GM12874 (cell line): ENCODE data around the gene TFB1M.

Experiments
- CTCF ChIP-seq: IDR thresholded peaks from 2 replicates; pipeline ENCODE4 v1.5.1; 2011; ENCODE audit warnings: low read depth, mild to moderate bottlenecking, control low read depth, low read length, moderate library complexity; ENCODE audit not compliant: insufficient read depth

TFB1M gene

GRCh38 chr6:155223646-155224451 is 90.4 kb downstream of the TFB1M start:
- no peak for TF ChIP-seq CTCF

- TF ChIP-seq CTCF, result no peak
These were observed 91.8 kb downstream of the TFB1M start for GRCh38 chr6:155222506-155222905.

GRCh38 chr6:155221086-155221485 is 93.2 kb downstream of the TFB1M start:
- TF ChIP-seq CTCF, result no peak

- no peak for TF ChIP-seq CTCF
These were observed 94.4 kb downstream of the TFB1M start for GRCh38 chr6:155219858-155220301.

- TF ChIP-seq CTCF, result no peak
These were observed 95.0 kb downstream of the TFB1M start for GRCh38 chr6:155219299-155219698.

- TF ChIP-seq CTCF, result no peak
These were observed 97.8 kb downstream of the TFB1M start for GRCh38 chr6:155216312-155217046.

- no peak for TF ChIP-seq CTCF
These were observed 98.4 kb downstream of the TFB1M start for GRCh38 chr6:155215906-155216305.
